Cardiac septum (tissue), 1 donor: ENCODE data around the gene GFOD1. TPM values are rescaled to one million over a fixed set of nuclear protein-coding genes. Genes with fewer than 3 reads are reported as not detected.
"Not testable (repeated sequence)": the region's sequence is repeated elsewhere in the genome, so short reads cannot be mapped to it uniquely, and the experiment has no call there.

ENCODE experiments used
- DNase-seq: peaks from one replicate; pipeline ENCODE4 v3.0.0-alpha.2; 2020; ENCODE audit warnings: low spot score
- intact Hi-C: fragments of 100-400 bp; cut with DNase I; formaldehyde crosslinking; loops from one replicate; pipeline ENCODE4 v1.14.0; 2022
- total RNA-seq: library from RNA; stranded (reverse); fragmentation: NEBNext Ultra II Directional; extraction: Animal tissue kit (Norgen Biotek cat#: 25700); gene quantifications from one replicate; pipeline ENCODE4 v1.2.1, GENCODE V29; 2021
- donor health status: DM: no; HTN: no; CAD: no.

GFOD1 gene
- total RNA-seq, 1 donor from 2014 or later: 54.0 TPM

DNA sequence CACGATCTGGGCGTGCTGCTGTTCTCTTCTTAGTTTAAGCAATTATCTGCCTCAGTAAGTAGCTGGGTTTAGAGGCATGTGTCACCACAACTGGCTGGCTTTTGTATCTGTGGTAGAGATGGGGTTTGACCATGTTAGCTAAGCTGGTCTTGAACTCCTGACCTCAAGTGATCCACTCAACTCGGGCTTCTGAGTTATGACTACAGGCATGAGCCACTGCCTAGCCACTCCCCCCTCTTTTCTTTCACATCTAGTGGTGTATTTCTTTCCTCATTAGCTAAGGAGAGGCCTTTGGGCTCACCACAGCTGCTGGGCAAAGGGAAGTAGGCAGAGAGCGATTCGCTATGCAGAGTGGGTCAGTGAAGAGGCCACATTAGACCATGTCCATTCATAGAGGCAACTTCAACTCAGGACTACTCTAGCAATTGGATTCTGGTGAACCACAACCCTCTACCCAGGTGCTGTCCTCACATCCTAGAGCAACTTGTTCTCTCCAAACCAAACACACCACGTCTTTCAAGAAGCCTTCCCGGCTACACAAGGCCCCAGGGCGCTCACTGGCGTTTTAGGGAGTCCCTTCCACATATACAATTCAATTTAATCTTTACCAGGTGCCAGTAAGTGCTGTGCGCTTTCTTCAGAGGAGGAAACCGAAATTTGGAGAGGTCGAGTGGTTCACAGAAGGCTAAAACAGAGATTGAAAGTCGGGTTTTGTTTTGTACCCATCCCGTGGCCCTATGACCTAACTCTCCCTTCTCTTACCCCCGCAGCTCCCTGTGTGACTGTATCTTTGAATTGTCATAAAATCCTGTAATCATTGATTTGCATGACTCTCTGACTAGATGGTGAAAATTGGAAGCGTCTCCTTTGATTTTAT, 26.5 kb upstream of the GFOD1 start:
- DNase-seq: no peak
- intact Hi-C loops: no loop called here

DNA sequence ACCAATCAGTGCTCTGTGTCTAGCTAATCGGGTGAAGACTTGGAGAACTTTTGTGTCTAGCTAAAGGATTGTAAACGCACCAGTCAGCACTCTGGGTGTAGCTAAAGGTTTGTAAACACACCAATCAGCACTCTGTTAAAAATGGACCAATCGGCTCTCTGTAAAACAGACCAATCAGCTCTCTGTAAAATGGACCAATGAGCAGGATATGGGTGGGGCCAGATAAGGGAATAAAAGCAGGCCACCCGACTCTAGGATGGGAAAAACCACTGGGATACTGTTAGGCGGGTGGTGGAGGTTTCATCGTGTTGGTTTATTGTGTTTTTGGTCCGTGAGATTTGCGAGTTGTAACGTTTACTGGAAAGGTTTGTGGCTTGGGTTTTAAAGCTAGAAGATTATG, 25.5 kb upstream of the GFOD1 start:
- DNase-seq: no peak
- intact Hi-C loops: no loop called here

DNA sequence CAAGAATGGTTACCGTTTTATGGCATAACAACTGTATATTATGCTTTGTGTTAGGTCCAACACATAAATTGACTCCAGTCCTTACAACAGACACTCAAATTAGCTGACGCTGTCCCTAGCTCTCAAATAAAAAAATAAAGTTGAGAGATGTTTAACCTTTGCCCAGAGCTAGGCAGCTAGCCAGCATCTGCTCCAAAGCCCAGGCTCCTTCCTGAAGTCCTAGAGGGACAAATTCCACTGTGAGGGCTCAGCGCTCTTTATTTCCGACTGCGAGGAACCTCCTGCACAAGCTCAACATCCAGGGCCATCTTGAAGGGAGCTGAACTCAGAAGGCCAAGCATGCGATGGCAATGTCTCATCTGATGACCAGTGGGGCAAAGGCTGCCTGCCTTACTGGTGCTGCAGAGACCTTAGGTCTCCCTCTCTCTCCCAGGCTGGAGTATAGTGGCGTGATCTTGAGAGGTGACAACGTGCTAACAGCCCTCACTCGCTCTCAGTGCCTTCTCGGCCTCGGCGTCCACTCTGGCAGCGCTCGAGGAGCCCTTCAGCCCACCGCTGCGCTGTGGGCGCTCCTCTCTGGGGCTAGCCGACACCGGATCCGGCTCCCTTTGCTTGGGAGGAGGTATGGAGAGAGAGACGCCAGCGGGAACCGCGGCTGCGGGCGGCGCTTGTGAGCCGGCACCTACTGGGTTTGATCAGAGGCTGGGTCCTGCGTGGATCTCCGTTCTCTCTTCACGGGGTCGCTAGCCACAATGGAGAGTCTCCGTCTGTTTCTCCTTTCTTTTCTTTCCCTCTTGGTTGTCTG, 24.7 kb upstream of the GFOD1 start:
- no peak for DNase-seq
- intact Hi-C loops: no loop called here

DNA sequence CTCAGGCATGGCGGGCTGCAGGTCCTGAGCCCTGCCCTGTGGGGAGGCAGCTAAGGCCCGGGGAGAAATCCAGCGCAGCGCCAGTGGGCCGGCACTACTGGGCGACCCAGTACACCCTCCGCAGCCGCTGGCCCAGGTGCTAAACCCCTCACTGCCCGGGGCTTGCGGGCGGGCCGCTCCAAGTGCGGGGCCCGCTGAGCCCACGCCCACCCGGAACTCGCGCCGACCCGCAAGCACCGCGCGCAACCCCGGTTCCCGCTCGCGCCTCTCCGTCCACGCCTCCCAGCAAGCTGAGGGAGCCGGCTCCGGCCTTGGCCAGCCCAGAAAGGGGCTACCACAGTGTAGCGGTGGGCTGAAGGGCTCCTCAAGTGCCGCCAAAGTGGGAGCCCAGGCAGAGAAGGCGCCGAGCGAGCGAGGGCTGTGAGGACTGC, 23.8 kb upstream of the GFOD1 start:
- intact Hi-C loops, DNase-seq: not testable (repeated sequence)

DNA sequence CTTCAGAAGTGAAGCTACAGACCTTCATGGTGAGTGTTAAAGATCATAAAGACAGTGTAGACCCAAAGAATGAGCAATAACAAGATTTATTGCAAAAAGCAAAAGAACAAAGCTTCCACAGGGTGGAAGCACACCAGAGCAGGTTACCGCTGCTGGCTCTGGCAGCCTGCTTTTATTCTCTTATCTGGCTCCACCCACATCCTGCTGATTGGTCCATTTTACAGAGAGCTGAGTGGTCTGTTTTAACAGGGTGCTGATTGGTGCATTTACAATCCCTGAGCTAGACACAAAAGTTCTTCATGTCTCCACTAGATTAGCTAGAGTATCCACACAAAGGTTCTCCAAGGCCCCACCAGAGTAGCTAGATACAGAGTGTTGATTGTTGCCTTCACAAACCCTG, 23.0 kb upstream of the GFOD1 start:
- intact Hi-C loops, DNase-seq: not testable (repeated sequence)

DNA sequence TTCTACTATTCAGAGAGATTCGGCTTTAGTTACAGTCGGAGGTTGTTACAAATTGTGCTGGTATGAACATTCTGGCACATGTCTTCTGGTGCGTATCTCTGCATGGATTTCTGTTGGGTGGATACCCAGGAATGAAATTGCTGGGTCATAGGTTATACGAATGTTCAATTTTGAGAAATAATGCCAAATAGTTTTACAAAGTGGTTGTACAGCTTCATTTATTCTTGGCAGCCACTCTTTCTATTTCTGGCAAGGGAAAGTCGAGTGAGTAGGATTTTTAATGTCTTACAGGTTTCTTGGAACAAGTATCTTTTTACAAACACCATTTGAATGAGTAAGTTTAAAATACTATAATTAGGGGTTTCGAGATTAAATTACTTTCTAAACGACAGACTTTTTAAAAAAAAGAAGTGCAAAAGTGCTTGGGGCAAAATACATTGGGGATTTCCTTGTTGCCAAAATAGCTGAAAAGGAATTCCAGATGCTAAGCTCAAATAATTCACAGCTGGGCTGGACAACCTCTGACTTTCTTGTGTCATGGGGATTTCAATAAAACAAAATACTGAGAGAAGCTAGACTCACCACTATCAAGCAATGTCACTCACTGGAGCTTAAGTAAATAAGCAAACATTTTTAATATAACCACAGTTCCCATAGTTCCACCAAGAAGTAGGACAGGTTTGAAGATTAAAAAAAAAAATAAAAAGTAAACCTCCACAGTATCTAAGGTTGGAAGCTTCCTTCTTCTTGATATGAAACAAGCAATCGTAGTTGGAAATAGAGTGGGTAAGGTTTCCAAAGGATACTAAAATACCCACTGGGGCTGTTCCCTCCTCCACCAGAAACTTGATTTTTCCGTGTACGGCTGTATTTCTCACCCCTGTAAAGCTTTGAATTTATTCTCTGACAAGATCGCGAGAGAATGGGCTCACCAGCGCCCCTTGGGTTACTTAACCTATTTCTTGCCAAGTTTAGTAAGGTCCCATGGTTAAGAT, 21.6 kb upstream of the GFOD1 start:
- DNase-seq: no peak
- intact Hi-C loops: no loop called here

DNA sequence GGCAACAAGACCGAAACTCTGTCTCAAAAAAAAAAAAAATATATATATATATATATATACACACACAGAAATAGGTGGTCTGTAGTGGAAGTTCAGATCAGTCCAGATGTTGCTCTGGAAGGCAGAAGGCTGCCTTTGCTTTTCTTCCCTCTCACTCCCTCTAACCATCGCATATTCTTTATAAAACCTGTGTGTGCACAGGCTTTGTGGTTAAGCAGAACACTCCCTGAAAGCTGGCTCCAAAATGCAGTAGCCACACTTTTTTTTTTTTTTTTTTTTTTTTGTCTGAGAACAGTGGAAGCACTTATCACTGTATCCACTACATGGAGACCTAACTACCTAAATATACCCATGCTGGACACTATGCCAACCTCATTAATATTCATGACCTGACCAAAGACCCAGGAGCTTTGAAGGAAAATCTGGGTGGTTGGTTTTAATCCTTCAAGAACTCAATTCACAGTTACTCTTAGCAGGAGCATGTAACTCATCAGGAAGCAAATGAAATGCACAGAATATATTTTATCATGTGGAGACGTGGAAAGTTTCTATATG, 20.0 kb upstream of the GFOD1 start:
- intact Hi-C loops: no loop called here
- DNase-seq: no peak

DNA sequence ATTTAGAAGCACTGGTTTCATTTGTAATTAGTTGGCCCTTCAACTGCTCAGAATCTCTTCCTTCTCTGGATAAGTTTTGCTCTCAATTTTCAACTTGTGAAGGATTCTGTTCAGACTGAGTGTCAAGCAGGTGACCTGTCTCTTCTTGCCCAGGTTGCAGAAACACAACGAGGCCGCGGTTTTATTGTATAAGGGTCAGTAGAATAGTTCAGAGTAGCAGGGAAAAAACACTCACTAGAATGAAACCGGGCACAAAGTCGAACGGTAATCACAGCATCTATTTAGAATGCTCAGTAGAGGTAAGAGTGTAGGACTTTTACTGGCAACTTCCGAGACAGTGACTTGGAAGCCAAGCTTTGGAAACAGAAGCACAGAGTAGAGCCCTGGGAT, 17.9 kb upstream of the GFOD1 start:
- intact Hi-C loops: no loop called here
- DNase-seq: no peak

DNA sequence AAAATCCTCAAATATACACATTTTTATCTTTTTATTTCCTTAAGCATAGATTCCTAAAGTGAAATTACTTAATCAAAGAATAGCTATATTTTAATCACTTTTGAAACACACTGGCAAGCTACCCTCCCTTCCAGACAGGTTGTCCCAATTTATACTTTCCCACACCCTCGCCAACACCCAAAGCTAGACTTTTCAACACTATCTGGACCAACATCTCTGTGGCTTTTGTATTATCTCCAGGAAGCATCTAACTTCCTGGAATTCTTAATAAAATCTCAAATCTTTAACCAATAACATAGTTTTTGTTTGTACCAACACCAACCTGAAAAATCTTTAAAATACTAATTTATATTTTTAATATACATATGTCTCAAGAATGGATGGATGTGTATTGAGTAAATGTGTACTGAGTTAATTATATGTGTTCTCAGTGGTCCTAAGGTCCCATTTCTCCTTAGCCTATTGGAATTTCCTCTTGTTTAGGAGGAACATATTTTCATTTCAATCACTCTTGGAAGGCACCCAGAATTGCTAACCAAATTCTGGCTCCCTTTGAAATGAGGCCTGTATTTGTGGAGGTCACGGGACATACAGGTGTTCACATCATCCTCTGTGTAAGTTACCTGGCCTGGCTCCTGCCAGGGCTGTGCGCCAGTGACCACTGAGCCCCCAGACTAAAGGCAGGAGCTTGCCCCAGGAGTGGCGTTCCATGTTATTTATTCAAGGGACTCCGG, 17.4 kb upstream of the GFOD1 start:
- DNase-seq: no peak
- intact Hi-C loops: no loop called here

DNA sequence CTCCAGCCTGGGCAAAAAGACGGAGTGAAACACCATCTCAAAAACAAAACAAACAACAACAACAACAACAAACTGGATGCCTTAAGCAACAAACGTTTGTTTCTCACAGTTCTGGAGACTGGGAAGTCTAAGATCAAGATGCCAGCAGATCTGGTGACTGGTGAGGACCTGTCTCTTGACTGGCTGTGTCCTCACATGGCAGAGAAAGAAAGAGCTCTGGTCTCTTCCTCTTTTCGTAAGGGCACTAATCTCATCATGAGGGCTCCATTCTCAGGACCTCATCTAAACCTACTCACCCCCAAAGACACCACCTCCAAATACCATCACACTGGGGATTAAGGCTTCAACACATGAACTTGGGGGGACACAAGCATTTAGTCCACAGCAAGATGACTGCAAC, 13.5 kb upstream of the GFOD1 start:
- DNase-seq: no peak
- intact Hi-C loops: no loop called here

DNA sequence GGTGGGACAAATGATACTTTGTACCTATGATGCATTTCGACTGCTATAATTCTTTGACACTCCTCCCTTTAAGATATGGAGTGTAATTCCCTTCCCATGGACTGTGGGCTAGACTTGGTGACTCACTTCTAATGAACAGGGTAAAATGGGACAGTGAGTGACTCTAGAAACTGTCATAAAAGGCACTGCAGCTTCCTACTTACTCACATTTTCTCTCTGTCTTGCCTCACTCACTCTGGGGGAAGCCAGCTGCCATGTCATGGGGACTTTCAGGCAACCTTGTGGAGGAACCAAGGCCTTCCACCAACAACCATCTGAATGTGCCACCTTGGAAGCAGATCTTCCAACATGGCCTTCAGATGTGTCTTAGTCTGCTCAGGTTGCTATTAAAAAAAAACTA, 12.9 kb upstream of the GFOD1 start:
- DNase-seq: no peak
- intact Hi-C loops: no loop called here

DNA sequence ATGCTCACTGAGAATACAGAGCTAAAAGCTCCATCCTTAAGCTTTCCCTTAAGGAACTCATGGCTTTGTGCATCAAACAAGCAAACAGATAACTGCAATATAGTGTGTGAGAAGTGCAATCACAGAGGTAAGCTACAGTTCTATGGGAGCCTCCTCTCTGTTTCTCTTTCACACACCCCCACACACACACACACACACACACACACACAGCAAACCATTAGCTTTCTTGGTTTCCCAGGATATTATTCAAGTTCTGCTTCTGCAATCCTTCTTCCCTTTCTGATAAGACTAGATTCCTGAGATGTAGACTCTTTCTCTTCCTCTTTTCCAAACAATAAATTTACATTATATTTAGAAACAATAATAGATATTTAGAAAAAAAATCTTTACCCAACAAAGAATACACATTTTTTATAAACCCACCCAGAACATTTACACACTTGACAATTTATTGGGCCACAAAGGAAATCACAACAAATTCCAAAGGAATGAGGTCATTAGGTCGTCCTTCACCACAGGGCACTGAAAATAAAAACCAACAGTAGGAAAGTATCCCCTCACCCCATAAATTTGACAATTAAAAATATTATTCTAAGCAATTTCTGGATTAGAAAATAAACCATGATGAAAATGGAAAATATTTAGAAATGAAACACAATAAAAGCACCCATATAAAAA, 9.3 kb upstream of the GFOD1 start:
- intact Hi-C loops: no loop called here

DNA sequence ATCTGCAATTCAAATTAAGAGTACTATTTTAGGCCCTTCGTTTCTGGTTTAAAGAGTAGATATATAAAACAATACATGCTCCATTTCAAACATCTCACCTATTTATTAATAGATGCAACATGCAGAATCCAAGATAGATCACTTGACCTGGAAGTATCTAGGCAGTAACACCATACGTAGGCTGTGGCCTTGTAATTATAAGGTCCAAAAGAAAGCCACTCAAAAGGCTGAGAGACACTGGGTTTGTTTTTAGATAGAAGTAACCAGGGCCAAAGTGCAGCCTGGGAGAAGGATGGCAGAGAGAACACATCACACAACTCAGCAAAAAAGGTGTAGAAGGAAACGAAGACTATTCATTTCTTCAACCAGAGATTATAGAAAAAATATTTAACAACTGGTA, 8.4 kb upstream of the GFOD1 start:
- no peak for DNase-seq
- intact Hi-C loops: no loop called here

More for the DNA sequence above, 9.3 kb upstream of the GFOD1 start:
- no peak for DNase-seq

DNA sequence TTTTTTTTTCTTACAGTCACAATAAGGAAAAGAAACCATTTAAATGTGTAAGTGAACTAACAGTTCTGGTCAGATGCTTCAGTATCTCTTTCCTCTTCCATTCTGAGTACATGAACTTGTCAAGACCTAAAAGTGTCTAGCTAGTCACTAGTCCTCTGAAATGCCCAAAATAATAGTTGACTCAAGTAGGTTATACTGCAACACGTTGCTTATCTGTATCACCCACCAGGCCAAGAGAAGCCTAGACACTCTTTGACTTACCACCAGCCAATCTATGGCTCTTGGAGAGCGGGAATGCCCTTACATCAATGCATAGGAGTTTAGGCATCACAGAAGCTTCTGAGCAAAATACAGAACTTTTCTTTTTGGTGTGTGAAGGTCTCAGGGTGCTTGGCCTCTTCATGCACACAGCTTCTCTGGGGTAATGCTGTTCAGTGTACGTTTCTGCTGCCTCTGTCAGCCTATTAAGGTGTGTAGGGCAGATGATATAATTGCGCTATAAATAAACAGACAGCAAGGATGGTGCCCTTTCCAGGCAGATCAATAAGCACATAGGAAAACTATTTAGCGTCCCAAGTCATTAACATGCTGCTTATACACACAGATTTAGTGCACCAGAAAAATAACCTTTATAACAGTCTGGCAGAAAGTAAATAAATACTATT, 7.8 kb upstream of the GFOD1 start:
- DNase-seq: no peak
- intact Hi-C loops: no loop called here

DNA sequence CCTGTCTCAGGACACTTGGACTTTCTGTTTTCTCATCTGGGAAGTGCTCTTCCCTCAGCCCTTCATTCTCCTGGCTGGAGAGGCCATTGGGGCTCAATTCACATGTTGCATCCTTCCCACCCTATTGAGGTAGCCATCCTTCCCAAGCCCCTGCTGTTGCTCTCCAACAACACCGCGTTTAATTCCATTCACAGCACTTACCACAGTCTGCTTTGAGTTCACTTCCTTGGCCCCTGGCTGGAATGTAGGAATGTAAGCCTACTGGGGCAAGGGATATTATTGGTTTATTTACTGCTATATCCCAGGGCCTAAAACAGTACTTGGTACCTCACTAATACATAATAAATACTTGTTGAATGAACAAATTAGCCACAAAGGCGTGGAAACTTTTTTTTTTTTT, 6.7 kb upstream of the GFOD1 start:
- no peak for DNase-seq
- intact Hi-C loops: no loop called here

DNA sequence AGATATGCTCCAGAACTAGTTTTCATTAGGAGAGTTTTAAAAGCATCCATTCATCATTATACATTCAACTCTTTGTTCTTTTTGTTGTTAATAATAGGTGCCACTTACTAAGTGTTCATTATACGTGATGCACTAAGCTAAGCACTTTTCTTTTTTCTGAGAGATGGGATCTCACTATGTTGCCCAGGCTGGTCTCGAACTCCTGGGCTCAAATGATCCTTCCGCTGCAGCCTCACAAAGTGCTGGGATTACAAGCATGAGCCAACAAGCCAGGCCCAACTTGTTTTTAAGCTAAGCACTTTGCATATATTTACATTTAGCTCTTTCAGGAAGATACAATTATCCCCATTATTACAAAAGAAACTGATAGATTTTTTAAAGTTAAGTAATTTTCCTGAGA, 5.7 kb upstream of the GFOD1 start:
- intact Hi-C loops: no loop called here
- DNase-seq: no peak

DNA sequence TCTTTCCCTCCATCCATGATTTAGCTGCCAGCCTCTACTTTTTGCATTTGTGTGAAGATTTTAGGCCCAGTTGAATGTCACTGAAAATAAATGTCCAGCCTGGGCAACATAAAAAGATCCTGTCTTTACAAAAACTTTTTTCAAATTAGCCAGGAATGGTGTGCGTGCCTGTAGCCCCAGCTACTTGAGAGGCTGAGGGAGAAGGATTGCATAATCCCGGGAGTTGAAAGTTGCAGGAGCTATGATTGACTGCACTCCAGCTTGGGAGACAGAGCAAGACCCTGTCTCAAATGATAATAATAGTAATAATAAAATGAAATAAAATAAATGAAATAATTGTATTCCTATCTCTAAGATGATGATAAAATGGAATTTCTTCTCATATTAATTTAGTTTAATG, 5.0 kb upstream of the GFOD1 start:
- intact Hi-C loops: no loop called here
- DNase-seq: no peak

DNA sequence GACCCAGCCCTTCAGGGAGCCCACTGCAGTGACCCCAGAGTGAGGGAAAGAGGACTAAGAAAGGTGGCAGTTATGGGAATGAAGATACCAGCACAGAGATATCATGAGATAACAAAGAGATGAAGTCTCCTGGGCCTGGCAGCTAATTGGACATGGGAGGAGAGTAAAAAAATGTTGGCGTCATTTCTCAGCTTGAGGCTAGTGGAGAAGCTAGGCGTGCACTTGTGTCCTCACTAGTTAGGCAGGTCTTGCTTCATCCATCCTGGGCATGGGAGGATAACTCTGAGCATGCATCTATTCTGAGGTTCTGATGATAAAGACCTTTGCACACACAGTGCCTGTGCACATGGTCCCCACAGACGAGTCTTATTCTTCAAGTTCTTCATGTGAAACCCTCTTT, 4.1 kb upstream of the GFOD1 start:
- DNase-seq: no peak
- intact Hi-C loops: no loop called here
